Measurements from ENCODE around the gene ZRANB3.
A peak's percentile ranks its signal among the peaks of the same experiment; 100 is the strongest.
"Not testable (repeated sequence)": the region's sequence is repeated elsewhere in the genome, so short reads cannot be mapped to it uniquely, and the experiment has no call there.

Gene ZRANB3
- total RNA-seq: 3.4 to 4.3 reads per million in 2 donors

DNA sequence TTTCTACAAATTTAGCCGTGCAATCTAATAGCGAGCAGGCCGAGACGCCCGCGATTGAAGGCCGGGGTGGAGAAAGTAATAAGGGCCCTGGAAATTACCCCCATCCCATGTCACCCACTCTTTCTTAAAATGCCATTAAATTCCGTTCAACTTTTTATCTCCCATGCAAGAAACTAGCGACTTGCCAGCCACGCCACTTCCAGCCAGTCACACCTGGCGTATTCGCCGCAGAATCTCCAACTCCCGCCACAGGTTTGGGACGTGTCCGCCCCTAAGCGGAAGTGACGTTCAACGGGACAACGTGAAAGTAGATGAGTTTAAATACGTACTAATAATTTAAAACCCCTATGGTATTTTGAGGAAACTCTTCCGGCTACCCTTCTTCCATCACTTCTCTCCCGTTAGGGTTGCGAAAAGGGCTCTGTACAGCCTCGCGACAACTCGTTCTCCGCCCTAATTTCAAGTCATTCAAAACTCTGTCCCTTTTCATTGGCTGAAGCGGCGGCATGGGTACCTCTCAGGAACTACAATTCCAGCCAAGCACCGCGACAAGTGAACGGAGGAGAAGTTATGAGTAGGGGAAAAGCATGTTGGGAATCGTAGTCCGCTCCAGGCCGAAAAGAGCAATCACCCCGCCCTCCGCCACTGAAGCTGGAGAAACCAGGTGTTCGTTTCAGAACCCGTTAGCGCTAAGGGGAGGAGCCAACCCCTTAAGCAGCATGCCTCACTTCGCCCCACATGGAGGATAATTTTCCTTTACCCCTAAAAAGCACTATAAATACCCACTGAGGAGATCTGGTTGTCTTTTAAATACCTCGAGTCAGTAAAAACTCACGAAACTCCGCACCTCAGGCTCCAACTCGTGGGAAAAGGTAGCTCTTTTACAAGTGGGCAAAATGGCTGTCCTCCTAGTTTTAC is at the start of gene ZRANB3:
Gene ZRANB3 (minus strand): TSS at position 906 of the 918 bp plus-strand sequence.
- DNase-seq: peak; percentile 87

DNA sequence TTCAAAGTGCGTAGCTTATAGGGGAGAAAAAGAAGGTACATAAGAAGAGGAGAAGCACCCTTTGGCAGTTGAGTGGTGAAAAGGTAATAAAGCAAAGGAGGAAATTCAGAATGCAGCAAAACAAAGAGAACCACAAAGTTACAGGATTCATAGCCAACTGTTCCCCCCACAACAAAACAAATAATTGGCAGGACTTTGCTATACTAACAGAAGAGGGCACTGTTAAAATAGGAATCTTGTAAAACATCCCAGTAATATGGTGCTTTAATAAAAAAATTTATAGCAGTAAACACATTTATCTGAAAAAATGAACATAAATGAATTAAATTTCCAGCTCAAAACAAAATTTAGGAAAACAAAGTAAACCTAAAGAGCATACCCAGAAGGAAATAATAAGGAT is 42.6 kb upstream of the ZRANB3 start:
- no peak for DNase-seq

DNA sequence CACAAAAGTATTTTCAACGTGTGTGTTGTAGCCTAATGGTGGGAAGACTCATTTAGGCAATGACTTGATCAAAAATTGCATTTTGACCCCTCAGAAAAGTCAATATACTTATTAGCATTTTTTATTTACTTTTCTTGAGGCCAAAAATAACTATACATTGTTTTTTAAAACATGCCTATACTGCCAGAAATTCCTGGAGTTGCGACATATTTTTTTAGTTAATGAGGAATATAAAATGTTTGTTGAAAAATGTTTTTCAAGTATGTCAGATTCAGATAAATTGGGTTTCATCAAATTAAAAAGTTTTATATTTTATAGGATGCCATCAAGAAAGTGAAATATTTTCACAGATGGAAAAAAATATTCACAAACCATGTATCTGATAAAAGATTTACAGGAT is 39.9 kb upstream of the ZRANB3 start:
- DNase-seq: no peak

DNA sequence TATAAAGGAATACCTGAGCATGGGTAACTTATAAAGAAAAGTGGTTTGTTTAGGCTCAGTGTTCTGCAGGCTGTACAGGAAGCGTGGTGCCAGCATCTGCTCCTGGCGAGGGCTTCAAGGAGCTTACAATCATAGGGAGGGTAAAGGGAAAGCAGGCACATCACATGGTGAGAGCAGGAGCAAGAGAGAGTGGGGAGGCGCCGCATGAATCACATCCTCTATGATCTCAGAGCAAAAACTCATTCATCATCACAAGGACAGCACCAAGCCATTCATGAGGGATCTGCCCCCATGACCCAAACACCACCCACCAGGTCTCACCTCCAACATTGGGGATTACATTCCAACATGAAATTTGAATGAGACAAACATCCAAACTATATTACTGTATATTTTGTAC is 32.8 kb upstream of the ZRANB3 start:
- no peak for DNase-seq

DNA sequence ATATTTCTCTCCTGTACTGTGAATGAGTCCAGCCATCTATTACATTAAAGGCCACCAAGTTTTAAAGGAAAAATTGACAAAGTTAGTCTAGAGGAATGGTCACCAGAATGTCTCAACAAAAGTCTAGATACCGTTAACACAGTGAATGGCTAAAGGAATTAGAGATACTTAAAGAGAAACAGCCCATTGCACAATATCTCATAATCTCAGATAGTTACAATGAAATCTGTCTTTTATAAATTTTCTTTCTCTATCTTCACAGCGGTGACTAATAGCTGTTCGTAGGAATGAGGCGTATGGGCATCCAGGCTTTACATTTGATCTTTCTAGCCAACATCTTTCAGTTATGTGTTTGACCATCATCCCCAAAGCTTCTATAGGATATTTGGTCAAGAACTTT is 30.9 kb upstream of the ZRANB3 start:
- DNase-seq: no peak

DNA sequence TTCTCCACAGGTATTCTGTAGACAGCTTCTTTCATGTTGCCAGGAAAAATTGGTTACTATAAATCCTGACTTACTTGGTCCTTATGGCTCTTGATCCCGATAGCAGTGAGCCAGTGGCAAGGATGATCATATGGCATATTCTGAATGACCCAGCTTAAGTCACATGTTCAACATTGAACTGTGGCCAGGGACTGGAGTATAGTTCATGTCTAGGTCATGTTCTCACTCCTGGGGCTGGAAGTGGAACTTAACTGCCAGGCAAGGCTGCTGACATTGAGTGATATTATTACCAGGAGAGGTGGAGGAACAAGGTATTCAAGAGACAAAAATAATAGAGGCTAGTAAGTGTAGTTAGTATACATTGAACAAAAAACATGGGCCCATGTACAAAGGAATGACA is 26.5 kb upstream of the ZRANB3 start:
- DNase-seq: no peak

DNA sequence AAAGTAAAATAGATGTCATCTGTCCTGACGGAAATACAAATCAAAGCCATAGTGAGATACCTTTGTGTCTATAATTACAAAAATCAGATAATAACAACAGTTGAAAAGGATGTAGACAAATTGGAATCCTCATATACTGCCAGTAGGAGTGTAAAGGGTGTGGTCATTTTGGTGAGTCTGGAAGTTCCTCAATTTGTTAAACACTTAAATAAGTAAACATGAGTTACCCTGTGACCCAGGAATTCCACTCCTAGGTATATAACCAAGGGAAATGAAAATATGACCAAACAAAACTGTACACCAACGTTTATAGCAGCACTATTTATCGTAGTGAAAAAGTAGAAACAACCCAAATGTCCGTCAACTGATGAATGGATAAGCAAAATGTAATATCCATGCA is 24.3 kb upstream of the ZRANB3 start:
- no peak for DNase-seq

DNA sequence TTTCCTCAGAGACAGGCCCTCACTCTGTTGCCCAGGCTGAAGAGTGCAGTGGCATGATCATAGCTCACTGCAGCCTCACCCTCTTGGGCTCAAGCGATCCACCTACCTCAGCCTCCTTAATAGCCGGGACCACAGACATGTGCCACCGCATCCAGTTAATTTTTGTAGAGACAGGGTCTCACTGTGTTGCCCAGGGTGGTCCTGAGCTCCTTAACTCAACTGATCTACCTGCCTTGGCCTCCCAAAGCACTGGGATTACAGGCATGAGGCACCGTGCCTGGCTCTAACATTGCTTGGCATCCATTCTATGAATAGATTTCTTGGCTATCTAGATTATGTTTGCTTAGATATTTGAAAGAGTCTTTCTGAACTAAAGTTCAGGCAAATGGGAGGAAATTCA is 21.9 kb upstream of the ZRANB3 start:
- no peak for DNase-seq

DNA sequence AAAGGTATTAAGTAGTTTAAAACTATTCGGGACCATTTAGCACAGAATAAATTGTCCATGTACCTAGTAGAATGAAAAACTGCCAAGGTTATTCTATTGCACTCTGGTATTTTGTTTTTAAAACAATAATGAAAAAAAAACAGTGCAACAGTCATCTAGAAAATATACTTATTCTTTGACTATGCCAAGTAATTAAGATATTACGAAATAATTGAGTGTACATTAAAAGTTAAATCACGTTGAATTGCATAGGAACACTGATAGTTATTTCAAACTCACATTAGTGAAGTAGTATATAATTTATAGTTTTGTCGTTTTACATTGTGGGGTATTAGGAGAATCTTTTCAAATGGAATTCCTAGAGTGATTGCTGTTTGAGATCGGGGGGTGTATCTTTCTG is 20.3 kb upstream of the ZRANB3 start:
- no peak for DNase-seq

DNA sequence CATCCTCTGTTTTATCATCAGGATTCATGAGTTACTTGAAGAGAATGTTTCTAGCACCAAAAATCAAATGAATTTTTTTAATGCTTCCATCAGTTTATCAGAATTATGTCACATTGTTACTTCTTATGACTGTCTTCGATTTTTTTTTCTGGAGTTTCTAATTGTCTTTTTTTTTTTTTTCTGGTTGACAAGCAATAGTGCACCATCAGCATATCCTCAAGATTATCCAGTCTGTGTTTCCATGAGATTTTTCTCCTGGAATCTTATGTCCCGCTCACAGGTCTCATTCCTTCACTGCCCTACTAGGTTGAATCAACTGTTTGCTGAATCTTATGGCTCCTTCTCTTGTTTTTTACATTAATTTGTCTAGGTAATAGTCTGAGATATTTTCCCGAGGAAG is 16.3 kb upstream of the ZRANB3 start:
- DNase-seq: no peak

DNA sequence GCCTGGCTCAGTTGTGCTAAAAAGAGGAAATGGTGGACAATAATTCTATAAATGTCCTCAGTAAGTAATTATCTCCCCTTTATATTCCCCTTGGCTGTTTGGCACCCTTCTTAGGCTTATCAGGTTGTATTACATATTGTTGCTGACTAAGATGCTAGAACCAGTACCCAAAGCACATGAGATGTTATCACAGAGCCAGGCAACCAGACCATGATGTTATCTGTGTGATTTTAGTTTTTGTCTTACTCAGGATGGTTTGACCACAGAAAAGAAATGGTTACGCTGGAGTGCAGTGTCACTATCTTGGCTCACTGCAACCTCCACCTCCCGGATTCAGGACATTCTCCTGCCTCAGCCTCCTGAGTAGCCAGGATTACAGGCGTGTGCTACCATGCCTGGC is 15.4 kb upstream of the ZRANB3 start:
- DNase-seq: no peak

DNA sequence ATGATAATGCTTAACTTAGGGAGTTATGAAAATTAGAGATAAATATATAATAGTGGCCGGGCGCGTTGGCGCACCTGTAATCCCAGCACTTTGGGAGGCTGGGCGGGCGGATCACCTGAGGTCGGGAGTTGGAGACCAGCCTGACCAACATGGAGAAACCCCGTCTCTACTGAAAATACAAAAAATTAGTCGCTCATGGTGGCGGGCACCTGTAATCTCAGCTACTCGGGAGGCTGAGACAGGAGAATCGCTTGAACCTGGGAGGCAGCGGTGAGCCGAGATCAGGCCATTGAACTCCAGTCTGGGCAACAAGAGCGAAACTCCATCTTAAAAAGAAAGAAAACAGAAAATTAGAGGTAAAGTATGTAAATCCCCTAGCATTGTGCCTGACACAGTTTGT is 2.5 kb upstream of the ZRANB3 start:
- not testable (repeated sequence) for DNase-seq

DNA sequence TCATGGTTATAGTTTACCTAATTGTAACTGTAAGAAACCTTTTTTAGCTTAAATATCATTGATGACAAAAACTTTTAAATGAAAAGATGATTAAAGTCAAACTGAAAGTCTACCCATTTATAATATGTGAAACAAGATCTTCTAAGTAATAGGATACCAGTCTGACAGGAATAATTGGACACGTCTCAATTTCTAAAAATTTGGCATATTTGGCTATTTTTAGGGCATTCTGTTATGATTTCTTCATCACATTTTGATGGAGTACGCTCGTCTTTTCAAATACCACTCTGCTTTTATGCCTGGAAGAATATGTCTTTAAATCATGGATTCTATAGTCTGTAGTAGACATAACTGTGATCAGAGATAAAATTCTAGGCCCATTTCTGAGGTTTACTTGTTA is 1.6 kb upstream of the ZRANB3 start:
- DNase-seq: no peak

DNA sequence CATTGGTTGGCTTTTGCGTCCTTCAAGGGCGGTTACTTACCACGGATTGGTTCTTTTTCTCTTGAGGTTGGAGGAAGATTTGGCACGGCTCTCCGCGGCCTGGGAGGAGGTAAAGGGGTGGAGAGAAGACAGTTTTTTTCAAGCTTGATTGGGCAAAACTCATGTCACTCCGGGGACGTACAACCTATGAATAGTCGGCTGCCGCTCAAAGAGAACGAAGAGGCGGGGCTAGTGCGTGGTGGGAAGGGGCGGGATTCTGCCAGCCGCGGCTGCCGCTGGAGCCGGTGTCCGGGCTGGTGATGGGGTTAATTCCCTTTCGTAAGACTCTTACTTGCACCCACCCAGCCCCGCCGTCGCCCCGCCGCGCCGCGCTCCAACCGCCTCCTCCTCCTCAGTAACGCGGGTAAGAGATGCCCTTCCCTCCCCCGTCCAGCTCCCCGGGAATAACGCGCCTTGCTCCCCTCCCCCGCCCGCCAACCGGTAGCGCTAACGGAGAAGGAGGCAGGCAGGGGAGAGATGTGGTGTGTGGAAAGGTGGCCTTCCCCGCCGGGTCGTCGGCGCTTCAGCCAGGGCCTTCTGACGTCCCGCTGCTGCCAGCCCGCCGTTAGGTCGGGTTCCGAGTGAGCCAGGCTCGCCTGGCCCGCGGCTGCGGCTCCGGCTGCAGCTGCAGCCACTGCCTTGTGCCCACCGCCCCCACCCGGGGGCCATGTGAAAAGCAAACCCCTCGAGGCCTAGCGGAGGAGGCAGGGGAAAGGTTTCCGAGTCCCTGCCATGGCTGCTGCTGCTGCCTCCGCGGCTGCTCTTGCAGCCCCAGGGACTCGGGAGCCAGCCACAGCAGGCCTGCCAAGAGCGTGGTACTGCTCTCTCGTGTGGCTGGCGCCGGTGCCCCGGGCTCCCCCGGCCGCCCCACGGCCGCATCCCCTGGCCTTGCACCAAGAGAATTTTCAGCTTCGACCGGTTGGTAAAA is 496 bp upstream of the ZRANB3 start, which contains the start of gene R3HDM1:
Gene R3HDM1 (plus strand): TSS at position 254 of the 967 bp plus-strand sequence. CDS start 73,362 bp downstream, outside the sequence.
- peak; percentile 89 for DNase-seq

DNA sequence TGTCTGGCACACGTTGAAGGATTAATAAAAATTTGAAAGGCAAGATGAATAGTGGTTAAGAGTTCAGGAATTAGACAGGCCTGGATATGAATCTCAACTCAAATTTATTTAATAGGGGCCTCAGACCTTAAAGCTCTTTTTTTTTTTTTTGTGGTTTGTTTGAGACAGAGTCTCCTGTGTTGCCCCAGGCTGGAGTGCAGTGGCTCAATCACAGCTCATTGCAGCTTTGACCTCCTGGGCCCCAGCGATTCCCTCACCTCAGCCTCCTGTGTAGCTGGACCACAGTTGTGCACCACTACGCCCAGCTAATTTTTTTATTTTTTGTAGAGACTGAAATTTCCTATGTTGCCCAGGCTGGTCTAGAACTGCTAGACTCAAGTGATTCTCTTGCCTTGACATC is 3.0 kb downstream of the ZRANB3 start:
- no peak for DNase-seq

DNA sequence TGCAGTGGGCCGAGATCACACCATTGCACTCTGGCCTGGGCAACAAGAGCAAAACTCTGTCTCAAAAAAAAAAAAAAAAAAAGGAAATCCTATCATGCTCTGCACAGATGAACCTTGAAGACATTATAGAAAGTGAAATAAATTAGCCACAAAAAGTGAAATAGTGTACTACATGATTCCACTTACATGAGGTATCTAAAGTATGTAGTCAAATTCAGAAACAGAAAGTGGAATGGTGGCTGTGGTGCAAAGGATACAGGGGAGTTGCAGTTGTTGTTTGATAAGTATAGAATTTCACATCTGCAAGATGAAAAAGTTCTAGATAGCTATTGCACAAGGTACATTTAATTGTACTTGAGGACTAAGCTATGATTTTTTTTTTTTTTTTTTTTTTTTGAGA is 5.2 kb downstream of the ZRANB3 start:
- DNase-seq: no peak

DNA sequence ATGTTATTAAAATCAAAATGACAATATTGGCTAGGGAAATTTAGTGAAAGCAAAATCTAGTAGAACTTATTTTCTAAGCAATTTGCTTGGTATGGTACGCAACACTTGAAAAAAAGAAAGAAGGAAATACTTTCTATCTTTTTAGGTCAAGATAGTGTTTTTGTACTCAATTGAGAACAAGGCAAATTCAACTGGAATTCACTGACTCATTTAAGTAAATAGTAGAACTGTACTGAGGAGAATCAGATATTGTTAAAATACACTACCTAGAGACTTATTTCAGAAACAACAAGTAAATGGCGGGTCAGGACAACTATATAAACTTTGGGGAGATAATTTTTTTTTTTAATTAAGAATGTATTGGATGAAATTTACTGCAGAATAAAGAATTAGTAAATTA is 18.9 kb downstream of the ZRANB3 start:
- no peak for DNase-seq

DNA sequence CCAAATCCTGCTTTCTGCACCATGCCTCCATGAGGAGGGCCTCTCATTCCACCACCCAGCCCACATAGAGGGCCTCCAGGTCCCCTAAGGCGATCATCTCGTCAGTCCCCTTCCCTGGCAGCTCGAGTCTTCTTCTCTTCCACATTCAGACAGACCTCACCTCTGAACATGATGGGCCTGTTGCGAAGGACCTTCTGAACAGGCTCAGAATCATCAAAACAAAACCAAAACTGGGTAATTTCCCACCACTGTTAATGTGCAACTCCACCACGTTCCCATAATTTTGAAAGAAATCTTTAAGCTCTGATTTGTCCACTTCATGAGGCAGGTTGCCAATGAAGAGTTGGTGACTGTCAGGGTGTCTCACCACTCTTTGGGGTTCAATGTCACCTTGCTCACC is 20.4 kb downstream of the ZRANB3 start:
- no peak for DNase-seq

DNA sequence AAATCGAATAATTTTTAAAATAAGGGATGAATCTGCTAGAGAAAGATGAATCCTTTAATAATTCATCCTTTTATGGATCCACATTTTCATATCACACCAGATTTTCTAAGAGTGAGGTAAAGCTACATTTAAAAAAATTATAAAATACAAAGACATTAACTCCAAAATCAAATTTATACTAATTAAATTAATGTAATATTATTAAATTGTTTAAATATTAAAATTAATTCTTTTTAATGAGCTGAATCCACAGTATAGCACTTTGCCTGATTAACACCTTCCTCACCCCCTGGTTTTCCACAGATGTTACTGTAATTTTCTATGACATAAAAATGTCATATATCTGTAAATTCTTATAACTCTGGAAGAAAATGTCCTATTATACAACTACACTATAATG is 26.2 kb downstream of the ZRANB3 start:
- DNase-seq: no peak

DNA sequence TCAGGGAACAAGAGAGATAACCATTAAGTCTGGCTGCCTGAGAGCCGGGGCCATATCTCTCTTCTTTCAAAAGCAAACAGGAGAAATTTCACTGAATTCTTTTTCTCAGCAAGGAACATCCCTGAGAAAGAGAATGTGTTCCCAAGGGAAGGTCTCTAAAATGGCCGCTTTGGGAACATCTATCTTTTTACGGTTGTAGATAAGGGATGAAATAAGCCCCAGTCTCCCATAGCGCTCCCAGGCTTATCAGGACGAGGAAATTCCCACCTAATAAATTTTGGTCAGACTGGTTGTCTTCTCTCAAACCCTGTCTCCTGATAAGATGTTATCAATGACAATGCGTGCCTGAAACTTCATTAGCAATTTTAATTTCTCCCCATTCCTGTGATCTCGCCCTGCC is 32.4 kb downstream of the ZRANB3 start:
- not testable (repeated sequence) for DNase-seq

DNA sequence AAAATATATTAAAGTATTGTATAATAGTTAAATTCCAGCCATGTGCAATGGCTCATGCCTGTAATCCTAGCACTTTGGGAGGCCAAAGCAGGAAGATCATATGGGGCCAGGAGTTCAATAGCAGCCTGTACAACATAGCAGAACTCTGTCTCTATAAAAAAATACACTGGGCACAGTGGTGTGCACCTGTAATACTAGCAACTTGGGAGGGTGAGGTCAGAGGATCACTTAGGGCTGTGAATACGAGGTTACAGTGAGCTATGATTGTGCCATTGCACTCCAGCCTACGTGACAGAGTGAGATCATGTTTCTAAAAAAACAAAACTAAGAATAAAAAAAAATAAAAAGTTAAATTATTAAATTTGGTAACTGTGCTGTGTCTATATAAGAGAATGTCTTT is 36.1 kb downstream of the ZRANB3 start:
- DNase-seq: no peak

DNA sequence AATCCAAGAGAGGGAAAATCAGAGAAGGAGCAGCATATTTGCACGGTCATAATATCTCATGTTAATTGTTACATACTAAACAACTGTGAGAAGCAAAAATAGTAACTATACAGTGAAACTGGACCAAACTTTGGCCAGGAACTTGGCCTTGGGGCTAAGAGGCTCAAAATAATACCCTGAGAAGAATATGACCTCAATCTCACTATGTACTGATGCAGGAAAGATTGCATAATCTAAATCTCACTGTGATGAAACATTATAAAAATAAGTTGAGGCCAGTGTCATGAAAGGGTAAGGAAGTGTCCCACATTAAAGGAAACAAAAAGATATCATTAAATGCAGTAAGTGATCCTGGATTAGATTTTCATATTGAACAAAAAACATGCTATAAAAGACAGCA is 36.5 kb downstream of the ZRANB3 start:
- DNase-seq: no peak

DNA sequence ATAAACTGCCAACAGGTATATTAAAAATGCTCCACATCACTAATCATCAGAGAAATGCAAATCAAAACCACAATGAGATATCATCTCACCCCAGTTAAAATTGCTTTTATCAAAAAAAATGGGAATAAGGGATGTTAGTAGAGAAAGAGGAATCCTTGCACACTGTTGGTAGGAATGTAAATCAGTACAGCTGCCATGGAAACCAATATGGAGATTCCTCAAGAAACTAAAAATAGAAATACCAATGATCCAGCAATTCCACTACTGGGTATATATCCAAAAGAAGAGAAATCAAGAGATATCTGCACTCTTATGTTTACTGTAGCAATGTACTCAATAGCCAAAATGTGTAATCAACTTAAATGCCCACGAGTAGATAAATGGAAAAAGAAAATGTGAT is 40.6 kb downstream of the ZRANB3 start:
- no peak for DNase-seq

DNA sequence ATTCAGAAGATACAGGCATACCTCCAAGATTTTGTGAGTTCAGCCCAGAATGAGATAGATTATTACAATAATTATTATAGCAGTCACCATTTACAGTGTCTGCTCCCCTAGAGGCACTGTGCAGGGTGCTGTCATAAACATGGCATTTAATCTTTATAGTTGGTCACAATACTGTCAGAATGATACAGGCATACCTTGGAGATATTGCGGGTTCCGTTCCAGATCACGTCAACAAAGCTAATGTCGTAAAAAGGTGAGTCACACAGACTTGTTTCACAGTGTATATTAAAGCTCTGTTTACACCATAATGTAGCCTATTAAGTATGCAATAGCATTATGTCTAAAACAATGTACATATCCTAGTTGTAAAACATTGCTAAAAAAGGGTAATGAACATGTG is 45.6 kb downstream of the ZRANB3 start:
- DNase-seq: no peak
